NCI-H187 treated with DMSO at 0.1 percent for 48 hours (cell line): ENCODE results near the gene TMTC2.

Experiments
- DNase-seq: peaks from one replicate; lab custom pipeline; 2025; lab: John Stamatoyannopoulos, UW

The TMTC2 gene

GRCh38 chr12:83015390-83016217, 328.9 kb downstream of the TMTC2 start:
- DNase-seq = no peak

DNA sequence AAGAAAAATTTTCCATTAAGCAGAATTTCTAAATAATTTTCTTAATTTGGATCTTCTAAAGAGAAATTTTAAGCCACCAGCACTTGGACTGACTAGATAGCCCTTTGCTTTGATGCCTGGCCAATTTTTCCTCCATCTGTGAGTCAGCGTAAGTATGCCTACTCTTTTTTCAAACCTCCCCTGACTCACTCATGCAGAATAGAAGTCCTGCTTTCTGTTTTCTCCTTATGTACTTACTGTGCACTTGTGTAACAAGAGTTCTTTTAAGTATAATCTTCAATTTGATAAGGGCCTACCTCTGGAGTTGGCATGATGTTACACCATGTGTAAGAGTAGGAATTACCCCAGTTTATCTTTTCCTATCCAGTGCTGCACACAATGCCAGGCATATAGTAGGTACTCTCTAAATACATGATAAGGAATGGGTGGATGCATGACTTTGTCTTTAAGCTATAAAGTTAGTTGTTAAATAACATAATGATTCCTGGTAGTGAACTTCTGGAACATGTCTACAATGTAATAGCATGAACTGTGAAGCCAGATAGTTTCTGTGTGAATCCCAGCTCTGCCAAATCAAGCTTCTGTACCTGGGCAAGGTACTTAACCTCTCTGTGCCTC, 329.6 kb downstream of the TMTC2 start:
- no peak for DNase-seq

- DNase-seq = no peak
Measured at GRCh38 chr12:83016991-83017390, 330.3 kb downstream of the TMTC2 start.

- DNase-seq = no peak
Measured at GRCh38 chr12:83018088-83018487, 331.4 kb downstream of the TMTC2 start.

DNA sequence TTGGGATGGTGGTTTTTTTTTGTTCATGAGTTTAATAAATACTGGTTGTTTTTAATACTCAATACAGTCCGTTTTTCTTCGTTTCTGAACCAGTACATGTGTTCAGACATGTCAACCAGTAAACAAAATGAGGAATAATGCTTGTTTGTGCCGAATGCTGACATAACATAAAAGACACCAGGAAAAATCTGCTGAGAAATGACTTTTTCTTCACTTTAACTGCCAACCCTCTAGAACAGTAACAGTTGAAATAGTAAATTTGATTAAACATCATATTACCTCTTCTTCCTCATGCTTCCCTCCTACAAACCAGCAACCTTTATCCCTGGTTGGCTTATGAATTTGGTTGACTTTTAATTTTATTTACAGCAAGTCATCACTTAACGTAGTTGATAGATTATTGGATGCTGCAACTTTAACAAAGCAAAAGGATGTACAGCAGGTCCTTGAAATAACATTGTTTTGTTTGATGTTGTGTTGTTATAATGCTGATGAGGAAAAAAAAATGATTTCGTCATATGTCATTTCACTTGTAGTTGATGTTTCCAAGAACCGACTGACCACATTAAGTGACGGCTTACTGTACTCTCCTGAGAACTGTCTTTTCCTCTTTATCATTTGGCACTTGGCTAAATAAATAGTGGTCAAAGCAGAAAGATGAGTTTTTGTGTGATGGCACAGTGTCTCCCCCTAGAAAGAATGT, 340.5 kb downstream of the TMTC2 start:
- no peak for DNase-seq

DNA sequence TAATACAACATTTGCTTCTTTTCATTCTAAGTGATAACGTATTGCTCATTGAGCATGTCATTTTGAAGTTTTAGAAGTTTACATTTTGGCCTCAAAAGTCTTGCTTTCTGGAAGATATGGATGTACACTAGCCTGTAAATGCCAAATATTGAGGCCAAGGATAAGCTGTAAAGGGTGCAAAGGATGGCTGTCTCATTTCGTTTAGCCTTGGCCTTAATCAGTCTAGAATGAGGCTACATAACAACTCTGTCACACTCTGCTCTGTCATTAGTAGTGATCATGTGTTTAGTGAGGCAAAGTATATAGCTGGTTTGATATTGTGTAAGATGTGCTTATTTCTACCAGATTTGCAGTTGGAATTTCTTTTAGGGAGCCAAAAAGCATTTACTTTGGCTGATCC, 344.5 kb downstream of the TMTC2 start:
- DNase-seq = no peak

DNA sequence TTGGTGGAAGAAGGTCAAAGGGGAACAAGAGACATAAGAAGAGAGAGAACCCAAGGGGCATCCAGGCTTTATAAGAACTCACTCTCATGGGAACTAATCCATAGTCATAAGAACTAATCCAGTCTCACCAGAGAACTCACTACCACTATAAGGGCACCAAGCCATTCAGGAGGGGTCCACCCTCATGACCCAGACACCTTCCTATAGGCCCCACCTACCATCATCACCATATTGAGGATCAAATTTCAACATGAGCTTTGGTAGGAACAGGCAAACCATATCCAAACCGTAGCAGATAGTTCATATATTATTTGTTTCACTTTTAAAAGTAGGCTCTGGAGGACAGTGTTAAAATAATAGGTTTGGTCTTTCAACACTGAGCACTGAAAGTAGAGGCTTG, 350.1 kb downstream of the TMTC2 start:
- no peak for DNase-seq

DNA sequence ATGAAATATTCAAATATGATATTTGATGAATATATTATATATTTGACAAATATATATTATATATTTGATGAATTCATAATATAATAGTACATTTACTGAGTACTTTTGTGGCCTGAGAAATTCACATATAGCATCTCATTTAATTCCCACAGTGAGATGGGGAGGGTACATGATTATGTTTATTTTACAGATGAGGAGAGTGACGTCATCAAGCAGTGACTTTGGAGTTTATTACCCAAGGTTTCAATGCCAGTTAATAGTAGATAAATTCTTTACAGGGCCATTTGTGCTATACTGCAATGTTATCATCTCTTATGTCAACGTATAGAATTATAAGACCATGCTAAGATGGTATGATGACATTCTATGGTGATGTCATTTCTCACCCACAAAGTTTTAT, 352.7 kb downstream of the TMTC2 start:
- DNase-seq = no peak

GRCh38 chr12:83040339-83040738, 353.6 kb downstream of the TMTC2 start:
- no peak for DNase-seq

DNA sequence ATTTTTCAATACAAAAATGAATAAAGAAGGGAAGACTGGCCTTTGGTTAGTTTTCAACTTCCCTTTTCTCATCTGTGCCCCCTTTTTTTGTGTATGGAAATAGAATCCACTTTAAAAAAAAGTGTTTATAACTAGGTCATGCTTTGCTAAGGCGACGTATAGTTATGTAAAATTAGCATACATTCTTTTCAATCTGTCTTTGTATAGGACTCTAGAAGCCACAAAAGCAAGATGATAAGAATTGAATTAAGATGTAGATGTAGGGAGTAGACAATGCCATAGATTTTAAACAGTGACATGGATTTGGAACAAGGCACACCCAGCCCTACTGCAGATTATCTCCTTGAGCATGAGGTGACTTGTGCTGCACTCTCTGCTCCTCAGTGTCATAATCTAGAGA, 354.3 kb downstream of the TMTC2 start:
- DNase-seq = no peak

- no peak for DNase-seq
Measured at GRCh38 chr12:83042441-83043200, 355.9 kb downstream of the TMTC2 start.

- DNase-seq = no peak
Measured at GRCh38 chr12:83044736-83045135, 358.0 kb downstream of the TMTC2 start.

- DNase-seq = no peak
Measured at GRCh38 chr12:83046019-83046418, 359.3 kb downstream of the TMTC2 start.

- DNase-seq = no peak
Measured at GRCh38 chr12:83049306-83049705, 362.6 kb downstream of the TMTC2 start.

DNA sequence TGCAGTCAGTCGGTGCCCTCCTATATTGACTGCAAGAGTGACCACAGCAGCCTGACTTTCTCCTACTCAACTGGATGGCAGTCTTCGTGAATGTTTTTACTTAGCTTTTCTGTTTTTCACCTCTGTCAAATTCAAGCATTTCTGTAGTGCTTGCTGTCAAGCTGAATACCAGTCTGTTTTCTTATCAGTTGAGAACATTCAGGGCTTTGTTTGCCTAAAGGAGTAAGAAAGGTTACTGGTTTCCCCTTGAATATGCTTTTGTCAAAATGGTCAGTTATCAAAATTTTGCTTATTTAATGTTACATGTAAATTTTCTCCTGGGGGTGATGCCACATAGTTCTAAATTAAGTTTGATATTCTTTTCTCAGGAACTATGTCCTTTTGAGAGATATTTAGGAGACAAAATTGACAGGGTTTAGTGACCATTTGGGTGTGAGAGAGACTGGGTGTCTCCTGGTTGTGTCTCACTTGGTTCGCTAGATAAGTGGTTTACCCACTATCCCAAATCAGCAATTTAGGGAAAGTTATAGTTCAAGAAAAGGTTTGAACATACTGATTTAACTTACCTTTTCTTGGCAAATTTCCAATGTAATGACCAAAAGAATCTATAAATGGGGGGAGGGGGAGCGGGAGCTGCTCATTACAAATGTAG, 366.3 kb downstream of the TMTC2 start:
- DNase-seq = no peak

DNA sequence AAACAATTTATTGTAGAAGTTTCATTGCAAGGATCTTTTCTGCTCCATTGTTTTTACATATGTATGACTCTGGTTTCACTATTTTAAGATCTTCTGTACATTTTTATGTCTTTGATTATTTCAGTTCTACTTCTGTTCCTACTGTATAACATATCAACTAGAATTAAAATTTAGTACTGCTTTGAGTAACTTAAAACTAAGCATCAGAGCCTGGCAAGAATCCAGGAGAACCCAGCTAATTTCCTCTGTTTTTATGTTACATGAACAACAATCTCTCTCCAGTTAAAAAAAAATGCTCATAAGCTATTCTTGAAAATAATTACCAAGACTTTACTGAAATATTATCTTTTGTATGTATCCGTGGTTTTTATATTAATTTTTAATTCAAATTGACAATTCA, 370.7 kb downstream of the TMTC2 start:
- no peak for DNase-seq

GRCh38 chr12:83059107-83059506, 372.4 kb downstream of the TMTC2 start:
- DNase-seq = no peak

DNA sequence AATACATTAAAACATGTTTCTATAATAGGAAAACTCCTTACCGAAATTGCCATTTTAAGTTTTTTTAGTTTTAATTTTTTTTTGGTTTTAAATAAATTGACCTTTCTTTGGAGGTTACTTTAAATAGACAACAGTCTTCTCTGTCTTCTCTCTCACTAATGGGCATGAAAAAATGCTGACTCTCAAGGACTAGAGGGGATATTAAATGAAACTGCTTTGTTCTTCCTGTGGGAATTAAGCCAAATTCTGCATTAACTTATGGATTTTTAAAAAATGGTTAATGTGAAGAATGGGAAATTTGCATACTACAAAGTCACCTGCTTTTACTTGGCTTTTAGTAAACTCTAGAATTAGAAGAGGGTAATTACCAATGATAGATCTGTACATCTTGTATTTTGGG, 378.9 kb downstream of the TMTC2 start:
- no peak for DNase-seq

DNA sequence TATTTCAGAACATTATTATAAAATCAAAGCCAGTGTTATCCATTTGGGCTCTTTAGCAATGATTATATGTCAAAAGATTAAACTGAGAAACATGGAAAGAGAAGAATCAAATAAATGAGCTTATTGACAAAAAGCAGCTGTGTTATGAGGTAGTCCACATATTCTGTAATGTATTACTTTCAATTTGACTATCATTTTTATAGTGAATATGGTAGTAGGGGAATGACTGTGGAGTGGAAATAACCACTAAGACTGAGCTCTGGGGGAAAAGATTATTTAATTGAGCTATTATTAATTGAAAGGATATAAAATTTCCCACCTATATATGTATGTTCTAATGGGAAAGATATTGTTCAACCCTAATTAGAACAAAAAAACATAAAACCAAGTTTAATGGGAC, 381.3 kb downstream of the TMTC2 start:
- DNase-seq = no peak

GRCh38 chr12:83074358-83074894, 387.7 kb downstream of the TMTC2 start:
- no peak for DNase-seq

- DNase-seq = no peak
Measured at GRCh38 chr12:83075471-83075870, 388.8 kb downstream of the TMTC2 start.

DNA sequence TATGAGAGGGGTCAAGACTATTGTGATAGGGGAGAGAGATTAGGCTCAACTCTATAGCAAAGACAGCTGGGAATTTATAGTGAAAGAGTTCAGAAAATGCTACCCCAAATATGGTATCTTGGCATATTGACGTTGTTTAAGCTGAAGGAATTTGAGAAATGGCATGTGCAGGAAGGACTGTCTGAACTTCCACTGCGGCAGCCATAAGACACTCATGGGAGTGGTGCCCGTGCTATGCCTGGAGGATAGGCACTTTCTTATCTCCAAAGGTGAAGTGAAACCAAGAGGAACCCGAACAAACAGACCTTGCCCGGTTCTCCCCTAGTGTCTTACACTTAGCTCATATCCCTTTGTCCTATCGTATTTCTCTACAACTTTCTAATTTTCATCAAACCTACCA, 390.3 kb downstream of the TMTC2 start:
- no peak for DNase-seq
